Measurements from ENCODE around the gene CFTR. TPM values are rescaled to one million over a fixed set of nuclear protein-coding genes. Genes with fewer than 3 reads are reported as not detected.

Gene CFTR
- total and polyA plus RNA-seq, 9 of the 15 experiments (the other 6 are each of a cell fraction or from before 2014, with no cell fraction given) = 0.20 TPM; not detected in 8

GRCh38 chr7:117630501-117630900 lies 150.7 kb downstream of the CFTR start:
- no peaks in the 10 kb centered on the region for H3K79me2 ChIP-seq (ENCODE audit: control insufficient read depth, insufficient read depth, low read length)
- WGBS (ENCODE audit: insufficient coverage, low coverage, missing lambda C conversion rate) = 0% methylated on average over 4 of the region's 4 CpGs
- H3K36me3 ChIP-seq (ENCODE audit: control insufficient read depth, insufficient read depth, low read length) = no peaks in the 10 kb centered on the region
- intact Hi-C loops (cut with micrococcal nuclease) = no loop called here
- H3K9me3 ChIP-seq (replicated peaks; ENCODE audit: control insufficient read depth, insufficient read depth, low read depth, low read length) = no peaks in the 10 kb centered on the region
- ATAC-seq (no peak), DNase-seq (ENCODE audit: extremely low read depth in 1 of 4, low spot score in 3 of 4) (no peak), FAIRE-seq (no peak)
- no peak overlapping the region for H3K9ac ChIP-seq (ENCODE audit: insufficient read depth in 1 of 2, low read depth in 2 of 2, low read length in 2 of 2)
- no peaks in the 10 kb centered on the region for H3K9me1 ChIP-seq (ENCODE audit: control insufficient read depth, insufficient read depth, low read length)
- H3K4me1 ChIP-seq (replicated peaks in 1 of 2; ENCODE audit: control insufficient read depth in 2 of 2, insufficient read depth in 2 of 2, low read length in 2 of 2) = no peaks in the 10 kb centered on the region
- H3K27me3 ChIP-seq (ENCODE audit: control insufficient read depth in 2 of 2, insufficient read depth in 2 of 2, low read length in 2 of 2) = no peaks in the 10 kb centered on the region
- no peak overlapping the region for H3K4me3 ChIP-seq
- no peaks in the 10 kb centered on the region for H4K20me1 ChIP-seq (replicated peaks; ENCODE audit: control insufficient read depth, insufficient read depth, low read length)
- POLR2A ChIA-PET = no interaction called here
- CTCF ChIA-PET (ENCODE audit: low intra/inter-chr PET ratio) = no interaction called here
- no peak overlapping the region for H3K27ac ChIP-seq (ENCODE audit: extremely low read depth, low read depth, low read length)
- no TSS peak for BruUV-seq (replicated peaks)
- no peak overlapping the region for H3K4me2 ChIP-seq (ENCODE audit: insufficient read depth, low read length)
- no peak overlapping the region for H2AFZ ChIP-seq (ENCODE audit: low read depth, low read length)
- in situ Hi-C loops (cut with MboI) = no loop called here
- no peak for TF ChIP-seq ZNF830 (CRISPR knock-in tag; IDR thresholded peaks at IDR 0.05)
- no peak for TF ChIP-seq ZNF174 (CRISPR knock-in tag; IDR thresholded peaks at IDR 0.05)
- no peak for TF ChIP-seq MAZ (CRISPR knock-in tag; conservative IDR thresholded peaks at IDR 0.05 in 1 of 2, IDR thresholded peaks at IDR 0.05 in 1 of 2)
- TF ChIP-seq, protein P1, sequence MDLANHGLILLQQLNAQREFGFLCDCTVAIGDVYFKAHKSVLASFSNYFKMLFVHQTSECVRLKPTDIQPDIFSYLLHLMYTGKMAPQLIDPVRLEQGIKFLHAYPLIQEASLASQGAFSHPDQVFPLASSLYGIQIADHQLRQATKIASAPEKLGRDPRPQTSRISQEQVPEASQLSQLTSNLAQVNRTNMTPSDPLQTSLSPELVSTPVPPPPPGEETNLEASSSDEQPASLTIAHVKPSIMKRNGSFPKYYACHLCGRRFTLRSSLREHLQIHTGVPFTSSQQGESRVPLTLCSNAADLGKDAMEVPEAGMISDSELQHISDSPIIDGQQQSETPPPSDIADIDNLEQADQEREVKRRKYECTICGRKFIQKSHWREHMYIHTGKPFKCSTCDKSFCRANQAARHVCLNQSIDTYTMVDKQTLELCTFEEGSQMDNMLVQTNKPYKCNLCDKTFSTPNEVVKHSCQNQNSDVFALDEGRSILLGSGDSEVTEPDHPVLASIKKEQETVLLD (IDR thresholded peaks at IDR 0.05) = no peak
- no peak for TF ChIP-seq CBX8 (IDR thresholded peaks at IDR 0.05; ENCODE audit: borderline replicate concordance, extremely low read depth, low read depth, low read length, poor library complexity, severe bottlenecking)
- no peak for TF ChIP-seq PHF21A (IDR thresholded peaks at IDR 0.05; ENCODE audit: borderline replicate concordance, low read depth)
- TF ChIP-seq PTTG1 (tag; IDR thresholded peaks at IDR 0.05; ENCODE audit: low read depth) = no peak
- TF ChIP-seq, protein P2, sequence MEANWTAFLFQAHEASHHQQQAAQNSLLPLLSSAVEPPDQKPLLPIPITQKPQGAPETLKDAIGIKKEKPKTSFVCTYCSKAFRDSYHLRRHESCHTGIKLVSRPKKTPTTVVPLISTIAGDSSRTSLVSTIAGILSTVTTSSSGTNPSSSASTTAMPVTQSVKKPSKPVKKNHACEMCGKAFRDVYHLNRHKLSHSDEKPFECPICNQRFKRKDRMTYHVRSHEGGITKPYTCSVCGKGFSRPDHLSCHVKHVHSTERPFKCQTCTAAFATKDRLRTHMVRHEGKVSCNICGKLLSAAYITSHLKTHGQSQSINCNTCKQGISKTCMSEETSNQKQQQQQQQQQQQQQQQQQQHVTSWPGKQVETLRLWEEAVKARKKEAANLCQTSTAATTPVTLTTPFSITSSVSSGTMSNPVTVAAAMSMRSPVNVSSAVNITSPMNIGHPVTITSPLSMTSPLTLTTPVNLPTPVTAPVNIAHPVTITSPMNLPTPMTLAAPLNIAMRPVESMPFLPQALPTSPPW (CRISPR knock-in tag; IDR thresholded peaks at IDR 0.05) = no peak
- TF ChIP-seq ZNF707 (CRISPR knock-in tag; conservative IDR thresholded peaks at IDR 0.05) = no peak
- TF ChIP-seq KLF1 (tag; IDR thresholded peaks at IDR 0.05) = no peak
- TF ChIP-seq TAF9B (IDR thresholded peaks at IDR 0.05; ENCODE audit: partially characterized antibody) = no peak
- TF ChIP-seq RREB1 (CRISPR knock-in tag; IDR thresholded peaks at IDR 0.05) = no peak
- no peak for TF ChIP-seq ARHGAP35 (IDR thresholded peaks at IDR 0.05; ENCODE audit: partially characterized antibody)
- TF ChIP-seq ZNF23 (CRISPR knock-in tag; IDR thresholded peaks at IDR 0.05) = no peak
- no peak for TF ChIP-seq HLTF (IDR thresholded peaks at IDR 0.05)
- TF ChIP-seq ZNF253 (CRISPR knock-in tag; conservative IDR thresholded peaks at IDR 0.05) = no peak
